Osteocyte (in vitro differentiated cells): ENCODE data around the gene ANKS1B. TPM values are rescaled to one million over a fixed set of nuclear protein-coding genes. Genes with fewer than 3 reads are reported as not detected.

Experiments
- DNase-seq: peaks from one replicate; pipeline ENCODE4 v3.0.0; 2021; ENCODE audit warnings: mixed read lengths; ENCODE audit not compliant: unreplicated experiment; ENCODE audit errors: extremely low spot score
- H3K27ac Mint-ChIP-seq: one replicate; pipeline ENCODE4 v1.8.0; 2021; ENCODE audit warnings: mild to moderate bottlenecking, mixed read lengths; ENCODE audit not compliant: unreplicated experiment
- H3K27me3 Mint-ChIP-seq: one replicate; pipeline ENCODE4 v1.8.0; 2021; ENCODE audit warnings: mixed read lengths; ENCODE audit not compliant: unreplicated experiment
- H3K36me3 Mint-ChIP-seq: one replicate; pipeline ENCODE4 v1.8.0; 2021; ENCODE audit warnings: mixed read lengths; ENCODE audit not compliant: unreplicated experiment
- H3K4me1 Mint-ChIP-seq: one replicate; pipeline ENCODE4 v1.8.0; 2021; ENCODE audit warnings: mixed read lengths; ENCODE audit not compliant: unreplicated experiment
- H3K4me3 Mint-ChIP-seq: one replicate; pipeline ENCODE4 v1.8.0; 2021; ENCODE audit warnings: mild to moderate bottlenecking, moderate library complexity, mixed read lengths; ENCODE audit not compliant: unreplicated experiment
- H3K9me3 Mint-ChIP-seq: one replicate; pipeline ENCODE4 v1.8.0; 2021; ENCODE audit warnings: mixed read lengths; ENCODE audit not compliant: unreplicated experiment
- total RNA-seq: library from RNA; stranded (reverse); gene quantifications from 2 replicates; pipeline ENCODE4 v1.2.1, GENCODE V29; 2021
- TF ChIP-seq, protein P1 (sequence below): fragments of 200-600 bp; sonication (generic); IDR thresholded peaks from 2 replicates; pipeline ENCODE4 v1.5.0; 2021; ENCODE audit warnings: antibody characterized with exemption, mild to moderate bottlenecking, moderate library complexity

Gene ANKS1B
- total RNA-seq, 1 donor from 2014 or later: 0.70 TPM

DNA sequence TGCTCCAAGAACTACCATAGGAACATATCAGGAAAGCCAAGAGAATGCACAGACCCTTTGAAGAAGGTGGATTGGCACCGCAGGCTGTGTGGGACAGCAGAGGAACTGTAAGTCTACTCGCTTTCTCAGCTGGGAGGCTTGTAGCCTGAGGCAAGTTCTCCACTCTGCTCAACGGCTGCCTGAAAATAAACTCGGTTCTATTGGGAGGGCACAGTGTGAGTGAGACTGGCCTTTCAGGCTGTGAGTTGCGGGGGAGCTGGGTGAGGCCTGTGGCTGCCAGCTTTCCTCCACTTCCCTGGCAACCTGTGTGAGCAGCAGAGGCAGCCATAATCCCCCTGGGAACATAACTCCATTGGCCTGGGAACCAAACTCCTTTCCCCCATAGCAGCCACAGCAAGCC, 132.1 kb downstream of the ANKS1B start:
- DNase-seq: no peak
- Mint-ChIP-seq H3K9me3 (no peaks in the 10 kb centered on the region), H3K4me3 (no peak overlapping the region), H3K27ac (no peak overlapping the region), H3K36me3 (no peaks in the 10 kb centered on the region), H3K27me3 (peaks cover 10% of the 10 kb centered on the region), H3K4me1 (no peaks in the 10 kb centered on the region)
- TF ChIP-seq, protein P1, sequence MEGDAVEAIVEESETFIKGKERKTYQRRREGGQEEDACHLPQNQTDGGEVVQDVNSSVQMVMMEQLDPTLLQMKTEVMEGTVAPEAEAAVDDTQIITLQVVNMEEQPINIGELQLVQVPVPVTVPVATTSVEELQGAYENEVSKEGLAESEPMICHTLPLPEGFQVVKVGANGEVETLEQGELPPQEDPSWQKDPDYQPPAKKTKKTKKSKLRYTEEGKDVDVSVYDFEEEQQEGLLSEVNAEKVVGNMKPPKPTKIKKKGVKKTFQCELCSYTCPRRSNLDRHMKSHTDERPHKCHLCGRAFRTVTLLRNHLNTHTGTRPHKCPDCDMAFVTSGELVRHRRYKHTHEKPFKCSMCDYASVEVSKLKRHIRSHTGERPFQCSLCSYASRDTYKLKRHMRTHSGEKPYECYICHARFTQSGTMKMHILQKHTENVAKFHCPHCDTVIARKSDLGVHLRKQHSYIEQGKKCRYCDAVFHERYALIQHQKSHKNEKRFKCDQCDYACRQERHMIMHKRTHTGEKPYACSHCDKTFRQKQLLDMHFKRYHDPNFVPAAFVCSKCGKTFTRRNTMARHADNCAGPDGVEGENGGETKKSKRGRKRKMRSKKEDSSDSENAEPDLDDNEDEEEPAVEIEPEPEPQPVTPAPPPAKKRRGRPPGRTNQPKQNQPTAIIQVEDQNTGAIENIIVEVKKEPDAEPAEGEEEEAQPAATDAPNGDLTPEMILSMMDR: no peak

DNA sequence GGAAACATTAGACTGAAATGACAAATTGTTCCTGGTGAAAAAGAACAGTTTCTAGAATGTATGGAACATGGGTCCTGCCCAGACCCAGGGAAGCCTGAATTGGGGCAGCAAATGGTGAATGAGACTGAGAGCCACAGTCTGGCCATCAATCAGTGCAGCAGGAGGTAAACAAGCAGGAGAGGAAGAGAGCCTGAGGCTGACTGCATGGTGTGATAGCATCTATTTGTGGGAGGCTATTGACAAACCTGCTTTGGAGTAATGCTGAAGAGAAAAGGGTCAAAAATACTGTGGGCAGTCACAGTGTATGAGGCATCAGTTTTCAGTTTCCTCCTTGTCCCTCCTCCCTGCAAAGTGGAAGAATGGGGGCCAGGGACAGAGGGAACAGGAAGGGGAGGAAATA, 136.8 kb downstream of the ANKS1B start:
- DNase-seq: no peak
- Mint-ChIP-seq H3K27ac (no peak overlapping the region), H3K36me3 (no peaks in the 10 kb centered on the region), H3K4me1 (no peaks in the 10 kb centered on the region), H3K27me3 (peaks cover 15% of the 10 kb centered on the region), H3K9me3 (peaks cover 4% of the 10 kb centered on the region), H3K4me3 (no peak overlapping the region)
- TF ChIP-seq, protein P1: no peak

DNA sequence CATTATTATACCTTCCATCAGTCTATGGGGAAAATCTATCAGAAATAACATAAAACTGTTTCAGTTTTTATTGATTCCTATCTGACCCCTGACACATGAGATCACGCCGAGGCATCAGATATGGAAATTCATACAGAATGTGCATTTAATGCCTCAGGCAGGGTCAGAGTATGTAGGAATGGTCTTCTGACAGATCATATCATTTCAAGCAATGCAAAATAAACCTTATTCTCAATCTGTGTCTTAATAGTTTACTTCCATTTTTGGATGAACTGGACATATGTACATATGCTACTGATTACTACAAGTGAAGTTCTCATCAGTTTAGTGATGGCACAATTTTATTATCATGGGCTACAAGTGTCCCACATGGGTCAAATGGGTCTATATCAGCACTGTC, 150.0 kb downstream of the ANKS1B start:
- H3K27ac Mint-ChIP-seq: no peak overlapping the region
- H3K4me3 Mint-ChIP-seq: no peak overlapping the region
- no peaks in the 10 kb centered on the region for H3K9me3 Mint-ChIP-seq
- TF ChIP-seq, protein P1: no peak
- H3K4me1 Mint-ChIP-seq: no peaks in the 10 kb centered on the region
- no peak for DNase-seq
- H3K27me3 Mint-ChIP-seq: no peaks in the 10 kb centered on the region
- no peaks in the 10 kb centered on the region for H3K36me3 Mint-ChIP-seq

DNA sequence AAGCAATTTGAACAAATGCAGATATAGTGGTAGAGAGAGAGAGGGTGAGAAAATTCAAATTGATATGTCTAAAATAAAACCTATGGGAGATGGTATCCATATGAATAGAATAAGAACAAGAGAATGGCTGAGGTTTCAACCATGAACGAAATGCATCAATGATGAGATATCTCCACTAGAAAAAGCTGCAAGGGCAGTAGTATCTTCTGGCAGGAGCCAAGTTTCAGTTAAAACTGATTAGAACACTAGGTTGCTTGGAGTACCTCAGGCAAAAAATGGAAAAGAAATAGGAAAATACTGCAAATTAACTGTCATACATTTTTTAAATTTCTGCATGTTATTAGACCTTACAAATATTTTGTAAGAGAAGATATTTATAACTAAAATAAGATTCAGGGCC, 151.3 kb downstream of the ANKS1B start:
- Mint-ChIP-seq H3K36me3 (no peaks in the 10 kb centered on the region), H3K9me3 (no peaks in the 10 kb centered on the region), H3K4me3 (no peak overlapping the region), H3K27me3 (no peaks in the 10 kb centered on the region), H3K27ac (no peak overlapping the region), H3K4me1 (no peaks in the 10 kb centered on the region)
- no peak for DNase-seq
- TF ChIP-seq, protein P1: no peak

DNA sequence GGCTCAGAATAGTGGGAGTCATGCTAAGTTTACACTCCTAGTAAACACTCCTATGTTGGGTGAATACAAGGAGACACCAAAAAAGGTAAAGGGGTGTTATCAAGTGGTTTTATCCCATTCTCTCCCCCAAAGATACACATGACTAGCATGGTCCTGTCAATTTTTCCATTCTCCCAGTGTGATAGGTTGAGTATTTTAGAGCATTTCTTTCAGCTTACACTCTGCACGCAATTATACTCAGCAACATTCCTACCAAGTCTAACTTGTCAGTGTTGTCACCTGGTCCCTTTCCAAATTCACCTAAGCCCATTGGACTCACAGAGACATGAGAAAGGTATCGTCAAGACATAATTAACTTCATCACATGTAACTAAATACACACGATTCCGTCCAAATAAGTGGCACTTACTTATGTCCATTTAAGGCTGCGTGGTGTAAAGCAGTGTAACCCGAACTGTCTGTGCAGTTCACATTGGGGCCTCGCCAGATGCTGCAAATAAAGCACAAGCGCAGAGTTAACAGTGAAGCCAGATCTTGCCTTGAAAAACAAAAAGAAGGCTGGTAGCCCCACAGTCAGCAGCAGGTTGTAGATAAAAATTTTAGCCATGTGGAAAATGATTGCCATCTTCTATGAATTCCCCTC, 159.7 kb downstream of the ANKS1B start:
- DNase-seq: no peak

More for the DNA sequence above, 159.7 kb downstream of the ANKS1B start:
- Mint-ChIP-seq H3K36me3 (no peaks in the 10 kb centered on the region), H3K9me3 (no peaks in the 10 kb centered on the region), H3K27me3 (no peaks in the 10 kb centered on the region), H3K4me3 (no peak overlapping the region), H3K27ac (no peak overlapping the region), H3K4me1 (no peaks in the 10 kb centered on the region)
- TF ChIP-seq, protein P1: no peak
